Measurements from ENCODE around the gene NRTN. TPM values are rescaled to one million over a fixed set of nuclear protein-coding genes. Genes with fewer than 3 reads are reported as not detected.
A peak's percentile ranks its signal among the peaks of the same experiment; 100 is the strongest.

NRTN gene
- total and polyA plus RNA-seq, 2 of the 13 experiments (the other 11 are each of a cell fraction or from before 2014, with no cell fraction given): 4.1 to 5.3 TPM

- TF ChIP-seq GABPB1 (CRISPR knock-in tag; IDR thresholded peaks at IDR 0.05): peak; percentile 70
- peak; percentile 80; the same call in 1 of the 2 replicates for TF ChIP-seq HINFP (CRISPR knock-in tag; IDR thresholded peaks at IDR 0.05; ENCODE audit: low read depth)
- TF ChIP-seq ZNF589 (CRISPR knock-in tag; conservative IDR thresholded peaks at IDR 0.05): peak; percentile 62; the same call in 1 of the 2 replicates
- peak; percentile 74; the same call in 1 of the 2 replicates for TF ChIP-seq RFXANK (CRISPR knock-in tag; IDR thresholded peaks at IDR 0.05)
- peak; percentile 43; the same call in 1 of the 2 replicates for TF ChIP-seq ZNF619 (CRISPR knock-in tag; IDR thresholded peaks at IDR 0.05)
- TF ChIP-seq KLF11 (CRISPR knock-in tag; IDR thresholded peaks at IDR 0.05): peak; percentile 78; the same call in 1 of the 2 replicates
- peak; percentile 99 for TF ChIP-seq CBX5 (CRISPR knock-in tag; IDR thresholded peaks at IDR 0.05; ENCODE audit: borderline replicate concordance)
- no peak for TF ChIP-seq SMARCE1 (IDR thresholded peaks at IDR 0.05; ENCODE audit: borderline replicate concordance)
- no peak for TF ChIP-seq CHD2 (IDR thresholded peaks at IDR 0.05; ENCODE audit: low read depth, low read length)
- peak; percentile 32; the same call in 1 of the 2 replicates for TF ChIP-seq SMC3 (IDR thresholded peaks at IDR 0.05; ENCODE audit: low read length)
- peak; percentile 90 for TF ChIP-seq ZFP1 (CRISPR knock-in tag; IDR thresholded peaks at IDR 0.05)
- TF ChIP-seq ZNF460 (CRISPR knock-in tag; IDR thresholded peaks at IDR 0.05; ENCODE audit: borderline replicate concordance): peak; percentile 99
- TF ChIP-seq DPF2 (CRISPR knock-in tag; IDR thresholded peaks at IDR 0.05; ENCODE audit: borderline replicate concordance, low read depth): peak; percentile 97
- TF ChIP-seq SMARCC2 (IDR thresholded peaks at IDR 0.05): no peak
- peak; percentile 97 for TF ChIP-seq KDM3A (CRISPR knock-in tag; IDR thresholded peaks at IDR 0.05; ENCODE audit: low read depth)
- no peak for TF ChIP-seq ZBTB10 (CRISPR knock-in tag; IDR thresholded peaks at IDR 0.05; ENCODE audit: borderline replicate concordance)
- peak; percentile 88 for TF ChIP-seq ZNF350 (CRISPR knock-in tag; IDR thresholded peaks at IDR 0.05; ENCODE audit: borderline replicate concordance, low read depth)
- no peak for TF ChIP-seq NCOA5 (CRISPR knock-in tag; IDR thresholded peaks at IDR 0.05)
- TF ChIP-seq ATM (IDR thresholded peaks at IDR 0.05; ENCODE audit: borderline replicate concordance): no peak
- TF ChIP-seq ZNF510 (CRISPR knock-in tag; IDR thresholded peaks at IDR 0.05; ENCODE audit: low read depth): peak; percentile 84; the same call in 1 of the 2 replicates
- no peak for TF ChIP-seq HNRNPK (IDR thresholded peaks at IDR 0.05; ENCODE audit: low read depth, low read length, poor library complexity, severe bottlenecking)
- peak; percentile 95 for TF ChIP-seq IKZF5 (CRISPR knock-in tag; IDR thresholded peaks at IDR 0.05)
- TF ChIP-seq NFIC (IDR thresholded peaks at IDR 0.05; ENCODE audit: low read length): peak; percentile 90
- TF ChIP-seq HDAC2 (CRISPR knock-in tag; IDR thresholded peaks at IDR 0.05): peak; percentile 98
- TF ChIP-seq SP2 (CRISPR knock-in tag; IDR thresholded peaks at IDR 0.05): no peak
- TF ChIP-seq RNF219 (CRISPR knock-in tag; IDR thresholded peaks at IDR 0.05): no peak
Measured at GRCh38 chr19:5870986-5871394, 66.1 kb downstream of the NRTN start (continued).
